Tibial artery (tissue), 4 donors: Measurements from ENCODE around the gene CENPO.

Experiments
- DNase-seq, 2 donors: peaks; one replicate each; pipeline ENCODE4 v3.0.0-alpha.2; 2019
- H3K27ac ChIP-seq, 2 donors: fragments of 200-600 bp; sonication (generic) in 1 of 2; 1 replicate in 1 of 2; 2 replicates in 1 of 2; pipeline ENCODE4 v1.5.1; 2018 to 2019; ENCODE audit warnings: mild to moderate bottlenecking in 1 of 2
- H3K27me3 ChIP-seq, 2 donors: fragments of 200-600 bp; sonication (generic) in 1 of 2; one replicate each; pipeline versions ENCODE4 v1.5.1 to v1.6.0; 2016 to 2019
- H3K36me3 ChIP-seq, 3 donors: fragments of 200-600 bp; sonication (generic) in 2 of 3; one replicate each; pipeline ENCODE4 v1.5.1; 2016 to 2019; ENCODE audit warnings: mild to moderate bottlenecking in 2 of 3
- H3K4me1 ChIP-seq, 4 donors: fragments of 200-600 bp; sonication (generic) in 2 of 4; 1 replicate in 3 of 4; 2 replicates in 1 of 4; pipeline ENCODE4 v1.5.1; 2016 to 2019
- H3K4me3 ChIP-seq, 2 donors: fragments of 200-600 bp; sonication (generic) in 1 of 2; 1 replicate in 1 of 2; 2 replicates in 1 of 2; pipeline ENCODE4 v1.5.1; 2018 to 2019; ENCODE audit warnings: mild to moderate bottlenecking in 2 of 2
- H3K9me3 ChIP-seq, 3 donors: fragments of 200-600 bp; sonication (generic) in 1 of 3; one replicate each; pipeline ENCODE4 v1.5.1; 2016 to 2019
- intact Hi-C: fragments of 100-400 bp; cut with DNase I; formaldehyde crosslinking; loops from one replicate; pipeline ENCODE4 v1.15.0; 2023; ENCODE audit warnings: low total_unique reads
- TF ChIP-seq, protein P1 (sequence below), 2 experiments: fragments of 200-600 bp in 1 of 2; fragments of 450-650 bp in 1 of 2; IDR thresholded peaks; one replicate each; pipeline ENCODE4 v1.5.1; 2017 to 2019; ENCODE audit warnings: antibody characterized with exemption in 2 of 2, mild to moderate bottlenecking in 1 of 2, moderate library complexity in 1 of 2

CENPO gene

DNA sequence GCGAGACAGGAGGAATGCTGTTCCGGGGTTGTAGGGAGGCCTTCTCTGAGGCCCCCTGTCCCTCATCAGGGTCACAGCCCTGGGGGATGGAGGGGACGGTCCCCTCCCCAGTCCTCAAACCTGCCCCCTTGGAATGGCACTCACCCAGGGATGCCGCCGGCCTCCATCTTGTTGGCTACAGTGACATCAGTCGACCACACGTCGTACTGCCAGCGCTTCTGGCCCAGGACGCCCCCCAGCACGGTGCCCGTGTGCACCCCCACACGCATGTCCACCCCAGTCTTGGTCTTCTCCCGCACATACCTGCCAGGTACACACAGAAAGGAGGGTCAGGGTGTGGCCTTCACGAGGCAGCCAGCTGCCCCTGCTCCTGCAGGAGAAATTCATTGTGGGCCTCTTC, 46.5 kb downstream of the CENPO start:
- intact Hi-C loops: no loop called here
- no peak for DNase-seq
- Histone ChIP-seq H3K27me3 (no peaks in the 10 kb centered on the region), H3K9me3 (no peaks in the 10 kb centered on the region), H3K4me3 (no peak overlapping the region), H3K4me1 (no peaks in the 10 kb centered on the region), H3K36me3 (peaks cover 5 to 80% (median 71%) of the 10 kb centered on the region in 3 donors), H3K27ac (no peak overlapping the region)
- TF ChIP-seq, protein P1, sequence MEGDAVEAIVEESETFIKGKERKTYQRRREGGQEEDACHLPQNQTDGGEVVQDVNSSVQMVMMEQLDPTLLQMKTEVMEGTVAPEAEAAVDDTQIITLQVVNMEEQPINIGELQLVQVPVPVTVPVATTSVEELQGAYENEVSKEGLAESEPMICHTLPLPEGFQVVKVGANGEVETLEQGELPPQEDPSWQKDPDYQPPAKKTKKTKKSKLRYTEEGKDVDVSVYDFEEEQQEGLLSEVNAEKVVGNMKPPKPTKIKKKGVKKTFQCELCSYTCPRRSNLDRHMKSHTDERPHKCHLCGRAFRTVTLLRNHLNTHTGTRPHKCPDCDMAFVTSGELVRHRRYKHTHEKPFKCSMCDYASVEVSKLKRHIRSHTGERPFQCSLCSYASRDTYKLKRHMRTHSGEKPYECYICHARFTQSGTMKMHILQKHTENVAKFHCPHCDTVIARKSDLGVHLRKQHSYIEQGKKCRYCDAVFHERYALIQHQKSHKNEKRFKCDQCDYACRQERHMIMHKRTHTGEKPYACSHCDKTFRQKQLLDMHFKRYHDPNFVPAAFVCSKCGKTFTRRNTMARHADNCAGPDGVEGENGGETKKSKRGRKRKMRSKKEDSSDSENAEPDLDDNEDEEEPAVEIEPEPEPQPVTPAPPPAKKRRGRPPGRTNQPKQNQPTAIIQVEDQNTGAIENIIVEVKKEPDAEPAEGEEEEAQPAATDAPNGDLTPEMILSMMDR (IDR thresholded peaks at IDR 0.05): no peak

DNA sequence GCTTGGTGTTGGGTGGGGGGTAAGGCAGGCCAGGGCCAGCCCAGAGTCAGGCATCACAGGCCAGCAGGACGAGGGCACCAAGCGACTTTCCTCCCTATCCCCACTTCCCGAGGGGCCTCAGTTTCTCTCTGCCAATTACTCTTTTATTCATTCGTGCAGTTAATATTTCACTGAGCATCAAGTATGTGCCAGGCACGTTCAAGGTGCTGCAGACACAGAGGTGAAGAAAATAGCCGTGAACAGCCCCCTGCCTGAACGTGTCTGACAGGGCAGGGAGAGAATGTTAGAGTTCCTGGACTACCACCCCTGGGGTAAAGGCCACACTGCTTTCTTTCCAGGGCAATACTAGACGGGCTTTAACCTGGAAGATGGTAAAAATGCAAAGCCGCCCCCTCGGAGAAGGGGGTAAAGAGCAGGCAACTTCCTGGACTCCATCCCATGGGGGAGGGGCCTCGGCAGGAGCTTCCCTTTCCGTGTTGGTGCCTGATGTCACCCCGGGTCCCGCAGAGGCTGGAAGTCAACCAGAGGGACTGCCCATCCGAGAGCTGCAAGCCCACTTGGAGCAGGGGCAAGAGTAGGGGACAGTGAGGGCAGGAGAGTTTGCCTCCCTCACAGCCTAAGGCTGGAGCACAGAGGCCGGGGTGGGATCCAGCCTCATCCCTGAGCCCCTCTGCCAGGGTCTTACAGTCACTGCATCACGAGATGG, 47.1 kb downstream of the CENPO start:
- no peaks in the 10 kb centered on the region for H3K9me3 ChIP-seq
- intact Hi-C loops: no loop called here
- no peak overlapping the region for H3K4me3 ChIP-seq
- H3K27ac ChIP-seq: no peak overlapping the region
- TF ChIP-seq, protein P1 (IDR thresholded peaks at IDR 0.05): no peak
- peaks cover 4 to 74% (median 65%) of the 10 kb centered on the region in 3 donors for H3K36me3 ChIP-seq
- no peaks in the 10 kb centered on the region for H3K4me1 ChIP-seq
- H3K27me3 ChIP-seq: no peaks in the 10 kb centered on the region
- no peak for DNase-seq

DNA sequence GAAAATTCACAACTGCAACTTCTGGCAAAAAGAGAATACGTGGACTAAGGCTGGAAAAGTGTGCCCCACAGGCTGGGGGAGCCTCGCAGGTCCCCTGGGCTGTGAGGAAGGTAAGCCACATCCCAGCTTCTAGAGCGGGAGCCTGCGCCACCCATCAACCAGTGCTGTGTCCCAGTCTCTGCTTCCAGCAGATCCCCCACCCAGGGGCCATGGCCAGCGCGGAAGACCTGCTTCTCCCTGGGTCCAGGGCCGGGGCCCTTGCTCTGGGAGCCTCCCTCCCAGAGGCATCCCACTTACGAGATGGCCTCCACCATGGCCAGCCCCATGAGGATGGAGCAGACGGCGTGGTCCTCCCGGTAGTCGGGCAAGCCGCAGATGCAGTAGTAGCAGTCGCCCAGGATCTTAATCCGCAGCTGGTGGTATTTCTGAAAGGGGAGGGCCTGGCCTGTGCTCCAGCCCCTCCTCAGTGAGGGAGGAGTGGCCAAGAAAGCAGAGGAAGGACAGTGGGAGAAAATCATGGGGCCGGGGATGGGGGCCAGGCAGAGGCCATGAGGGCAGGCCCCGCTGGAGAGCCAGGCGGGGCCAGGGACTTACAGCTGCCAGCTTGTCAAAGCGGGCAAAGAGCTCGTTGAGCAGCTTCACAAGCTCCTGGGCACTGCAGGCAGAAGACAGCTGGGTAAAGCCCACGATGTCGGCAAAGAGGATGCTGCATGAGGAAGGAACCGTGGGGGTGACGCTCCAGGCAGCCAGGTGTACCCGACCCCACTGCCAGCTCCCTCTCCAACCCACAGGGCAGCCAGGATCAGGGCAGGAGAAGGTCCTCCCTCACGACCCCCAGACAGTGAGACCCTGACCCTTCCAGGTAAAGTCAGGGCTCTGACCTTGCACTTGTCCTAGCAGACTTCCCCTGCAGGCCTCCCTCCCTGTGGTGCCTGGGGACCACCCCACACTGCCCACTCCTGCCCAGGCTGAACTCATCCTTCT, 48.0 kb downstream of the CENPO start:
- intact Hi-C loops: no loop called here
- H3K4me3 ChIP-seq: no peak overlapping the region
- TF ChIP-seq, protein P1 (IDR thresholded peaks at IDR 0.05): no peak
- H3K27ac ChIP-seq: no peak overlapping the region
- H3K36me3 ChIP-seq: peaks cover 4 to 65% (median 56%) of the 10 kb centered on the region in 3 donors
- H3K9me3 ChIP-seq: no peaks in the 10 kb centered on the region
- no peak for DNase-seq
- H3K27me3 ChIP-seq: no peaks in the 10 kb centered on the region
- H3K4me1 ChIP-seq: no peaks in the 10 kb centered on the region

DNA sequence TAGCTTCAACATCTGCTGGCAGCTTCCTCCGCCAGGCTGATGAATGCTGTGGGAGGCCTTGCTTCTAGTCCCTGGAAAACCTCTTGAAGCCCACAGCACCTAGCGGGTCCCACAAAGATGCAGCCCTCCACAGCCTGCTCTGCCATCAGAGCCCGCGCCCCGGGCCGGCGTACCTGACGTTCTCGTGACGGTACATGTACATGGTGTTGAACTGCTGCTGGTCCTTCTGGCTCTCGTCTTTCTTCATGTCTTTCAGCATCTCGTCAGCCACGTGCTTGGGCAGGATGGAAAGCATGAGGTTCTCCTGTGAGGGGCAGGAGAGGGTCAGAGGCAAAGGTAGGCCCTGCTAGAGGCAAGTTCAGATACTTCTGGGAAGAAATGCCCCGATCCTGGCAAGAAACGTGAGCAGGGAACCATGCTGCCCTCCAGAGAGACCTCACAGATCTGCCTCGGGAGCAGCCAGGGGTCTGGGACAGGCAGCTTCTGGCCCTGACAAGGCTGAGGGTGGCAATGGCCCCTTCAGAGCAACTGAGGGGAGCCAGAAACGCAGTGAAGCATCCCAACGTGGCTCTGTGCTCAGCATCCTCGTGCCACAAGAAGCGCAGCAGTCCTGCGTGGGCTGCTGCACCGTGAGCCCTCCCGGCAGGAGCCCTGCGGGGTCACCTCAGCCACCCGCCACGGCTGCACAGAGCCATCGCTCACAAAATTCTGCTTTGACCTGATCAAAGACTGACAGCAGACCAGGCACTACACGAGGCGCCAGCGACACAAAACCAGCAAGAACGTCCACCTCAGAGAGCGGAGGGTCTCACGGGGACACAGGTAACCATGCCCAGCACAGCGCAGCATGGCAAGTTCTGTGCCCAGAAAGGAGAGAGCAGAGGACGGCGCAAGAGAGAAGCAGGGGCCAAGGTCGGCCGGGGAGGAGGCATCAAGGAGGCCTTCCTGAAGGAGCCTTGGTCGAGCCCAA, 49.1 kb downstream of the CENPO start:
- no peak overlapping the region for H3K27ac ChIP-seq
- no peak for DNase-seq
- intact Hi-C loops: no loop called here
- H3K36me3 ChIP-seq: peaks cover 4 to 53% (median 45%) of the 10 kb centered on the region in 3 donors
- H3K9me3 ChIP-seq: no peaks in the 10 kb centered on the region
- TF ChIP-seq, protein P1 (IDR thresholded peaks at IDR 0.05): no peak
- H3K27me3 ChIP-seq: no peaks in the 10 kb centered on the region
- H3K4me1 ChIP-seq: no peaks in the 10 kb centered on the region
- no peak overlapping the region for H3K4me3 ChIP-seq

DNA sequence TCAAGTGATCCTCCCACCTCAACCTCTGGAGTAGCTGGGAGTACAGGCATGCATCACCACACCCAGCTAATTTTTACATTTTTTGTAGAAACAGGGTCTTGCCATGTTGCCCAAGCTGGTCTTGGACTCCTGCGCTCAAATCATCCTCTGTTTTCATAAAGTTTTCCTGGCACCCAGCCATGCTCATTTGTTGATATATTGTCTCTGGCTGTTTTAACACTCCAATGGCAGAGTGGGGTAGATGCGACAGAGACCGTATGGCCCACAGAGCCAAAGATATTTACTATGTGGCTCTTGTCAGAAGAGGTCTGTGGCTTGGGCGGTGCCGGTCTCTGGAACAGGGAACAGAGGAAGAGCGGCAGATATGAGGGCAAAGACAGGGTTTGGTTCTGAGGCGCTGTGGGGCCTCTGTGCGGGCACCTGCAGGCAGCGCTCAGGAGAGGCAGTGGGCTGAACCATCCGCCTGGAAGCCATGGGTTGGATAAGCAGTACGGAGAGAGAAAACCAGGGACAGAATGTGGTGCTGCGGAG, 50.2 kb downstream of the CENPO start:
- H3K9me3 ChIP-seq: no peaks in the 10 kb centered on the region
- no peak for DNase-seq
- TF ChIP-seq, protein P1 (IDR thresholded peaks at IDR 0.05): no peak
- no peaks in the 10 kb centered on the region for H3K27me3 ChIP-seq
- peaks cover 4 to 43% (median 37%) of the 10 kb centered on the region in 3 donors for H3K36me3 ChIP-seq
- no peak overlapping the region for H3K4me3 ChIP-seq
- no peak overlapping the region for H3K27ac ChIP-seq
- intact Hi-C loops: no loop called here
- no peaks in the 10 kb centered on the region for H3K4me1 ChIP-seq
